Measurements from ENCODE around the gene MAF. TPM values are rescaled to one million over a fixed set of nuclear protein-coding genes. Genes with fewer than 3 reads are reported as not detected.

Gene MAF
- total and polyA plus RNA-seq, 2 of the 13 experiments (the other 11 are each of a cell fraction or from before 2014, with no cell fraction given): 0.07 to 0.31 TPM

DNA sequence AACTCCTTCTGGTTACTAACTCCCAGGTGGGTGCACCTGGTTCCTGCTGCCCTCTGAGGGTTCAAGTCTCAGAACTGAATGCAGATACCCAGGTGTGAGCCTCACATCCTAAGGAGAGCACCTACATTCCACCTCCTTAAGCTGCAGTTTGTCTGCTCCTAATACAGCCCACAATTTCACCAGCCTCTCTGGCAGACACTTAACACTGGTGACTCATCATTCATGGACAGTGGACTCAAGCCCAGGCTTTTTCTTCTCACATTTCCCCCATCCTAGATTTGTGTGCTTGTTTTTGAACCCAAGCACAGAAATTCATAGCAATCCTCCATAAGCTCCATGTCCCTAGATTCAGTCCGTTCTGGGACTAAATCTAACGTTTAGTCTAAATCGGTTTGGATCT lies 7.0 kb upstream of the MAF start:
- ChIA-PET POLR2A (no interaction called here), CTCF (ENCODE audit: low intra/inter-chr PET ratio, low total read pairs) (no interaction called here)
- H3K36me3 ChIP-seq (replicated peaks in 1 of 2; ENCODE audit: control insufficient read depth in 1 of 2, insufficient read depth in 2 of 2, low read length in 2 of 2): no peaks in the 10 kb centered on the region
- no peak overlapping the region for H3K4me2 ChIP-seq (ENCODE audit: low read depth, low read length)
- no peak overlapping the region for H3K4me3 ChIP-seq (replicated peaks in 1 of 3; ENCODE audit: insufficient read depth in 1 of 3, low read depth in 2 of 3, low read length in 3 of 3)
- FAIRE-seq (no peak), DNase-seq (ENCODE audit: low spot score) (no peak), ATAC-seq (no peak)
- no TSS peak for BruUV-seq (replicated peaks)
- H3K9me3 ChIP-seq (ENCODE audit: low read length): no peaks in the 10 kb centered on the region
- H4K20me1 ChIP-seq (ENCODE audit: insufficient read depth, low read length): no peaks in the 10 kb centered on the region
- no peak overlapping the region for H3K27ac ChIP-seq (ENCODE audit: extremely low read length, insufficient read depth, low read length)
- H3K4me1 ChIP-seq (ENCODE audit: insufficient read depth, low read length): peaks cover 4% of the 10 kb centered on the region
- intact Hi-C loops (cut with micrococcal nuclease; ENCODE audit: unreplicated experiment) (loop anchor here (10.0 kb wide), 1 partner anchor 1103 kb away; no protein-coding TSS in a partner anchor), in situ Hi-C loops (cut with HindIII; ENCODE audit: extremely low pct_ligation_motif_present, low pct_unique_long_range_greater_than_20kb) (loop anchor here (10.0 to 25.0 kb wide), 3 partner anchors 683 to 1370 kb away; no protein-coding TSS in a partner anchor)
- no peak for TF ChIP-seq ZBTB1 (CRISPR knock-in tag; IDR thresholded peaks at IDR 0.05; ENCODE audit: borderline replicate concordance)
- no peak for TF ChIP-seq ZNF317 (CRISPR knock-in tag; IDR thresholded peaks at IDR 0.05)
- no peak for TF ChIP-seq ZEB1 (IDR thresholded peaks at IDR 0.05; ENCODE audit: insufficient replicate concordance, low read depth)
- no peak for TF ChIP-seq RXRB (CRISPR knock-in tag; IDR thresholded peaks at IDR 0.05; ENCODE audit: borderline replicate concordance)
- TF ChIP-seq HOXA3 (CRISPR knock-in tag; IDR thresholded peaks at IDR 0.05): no peak
- TF ChIP-seq, protein P1, sequence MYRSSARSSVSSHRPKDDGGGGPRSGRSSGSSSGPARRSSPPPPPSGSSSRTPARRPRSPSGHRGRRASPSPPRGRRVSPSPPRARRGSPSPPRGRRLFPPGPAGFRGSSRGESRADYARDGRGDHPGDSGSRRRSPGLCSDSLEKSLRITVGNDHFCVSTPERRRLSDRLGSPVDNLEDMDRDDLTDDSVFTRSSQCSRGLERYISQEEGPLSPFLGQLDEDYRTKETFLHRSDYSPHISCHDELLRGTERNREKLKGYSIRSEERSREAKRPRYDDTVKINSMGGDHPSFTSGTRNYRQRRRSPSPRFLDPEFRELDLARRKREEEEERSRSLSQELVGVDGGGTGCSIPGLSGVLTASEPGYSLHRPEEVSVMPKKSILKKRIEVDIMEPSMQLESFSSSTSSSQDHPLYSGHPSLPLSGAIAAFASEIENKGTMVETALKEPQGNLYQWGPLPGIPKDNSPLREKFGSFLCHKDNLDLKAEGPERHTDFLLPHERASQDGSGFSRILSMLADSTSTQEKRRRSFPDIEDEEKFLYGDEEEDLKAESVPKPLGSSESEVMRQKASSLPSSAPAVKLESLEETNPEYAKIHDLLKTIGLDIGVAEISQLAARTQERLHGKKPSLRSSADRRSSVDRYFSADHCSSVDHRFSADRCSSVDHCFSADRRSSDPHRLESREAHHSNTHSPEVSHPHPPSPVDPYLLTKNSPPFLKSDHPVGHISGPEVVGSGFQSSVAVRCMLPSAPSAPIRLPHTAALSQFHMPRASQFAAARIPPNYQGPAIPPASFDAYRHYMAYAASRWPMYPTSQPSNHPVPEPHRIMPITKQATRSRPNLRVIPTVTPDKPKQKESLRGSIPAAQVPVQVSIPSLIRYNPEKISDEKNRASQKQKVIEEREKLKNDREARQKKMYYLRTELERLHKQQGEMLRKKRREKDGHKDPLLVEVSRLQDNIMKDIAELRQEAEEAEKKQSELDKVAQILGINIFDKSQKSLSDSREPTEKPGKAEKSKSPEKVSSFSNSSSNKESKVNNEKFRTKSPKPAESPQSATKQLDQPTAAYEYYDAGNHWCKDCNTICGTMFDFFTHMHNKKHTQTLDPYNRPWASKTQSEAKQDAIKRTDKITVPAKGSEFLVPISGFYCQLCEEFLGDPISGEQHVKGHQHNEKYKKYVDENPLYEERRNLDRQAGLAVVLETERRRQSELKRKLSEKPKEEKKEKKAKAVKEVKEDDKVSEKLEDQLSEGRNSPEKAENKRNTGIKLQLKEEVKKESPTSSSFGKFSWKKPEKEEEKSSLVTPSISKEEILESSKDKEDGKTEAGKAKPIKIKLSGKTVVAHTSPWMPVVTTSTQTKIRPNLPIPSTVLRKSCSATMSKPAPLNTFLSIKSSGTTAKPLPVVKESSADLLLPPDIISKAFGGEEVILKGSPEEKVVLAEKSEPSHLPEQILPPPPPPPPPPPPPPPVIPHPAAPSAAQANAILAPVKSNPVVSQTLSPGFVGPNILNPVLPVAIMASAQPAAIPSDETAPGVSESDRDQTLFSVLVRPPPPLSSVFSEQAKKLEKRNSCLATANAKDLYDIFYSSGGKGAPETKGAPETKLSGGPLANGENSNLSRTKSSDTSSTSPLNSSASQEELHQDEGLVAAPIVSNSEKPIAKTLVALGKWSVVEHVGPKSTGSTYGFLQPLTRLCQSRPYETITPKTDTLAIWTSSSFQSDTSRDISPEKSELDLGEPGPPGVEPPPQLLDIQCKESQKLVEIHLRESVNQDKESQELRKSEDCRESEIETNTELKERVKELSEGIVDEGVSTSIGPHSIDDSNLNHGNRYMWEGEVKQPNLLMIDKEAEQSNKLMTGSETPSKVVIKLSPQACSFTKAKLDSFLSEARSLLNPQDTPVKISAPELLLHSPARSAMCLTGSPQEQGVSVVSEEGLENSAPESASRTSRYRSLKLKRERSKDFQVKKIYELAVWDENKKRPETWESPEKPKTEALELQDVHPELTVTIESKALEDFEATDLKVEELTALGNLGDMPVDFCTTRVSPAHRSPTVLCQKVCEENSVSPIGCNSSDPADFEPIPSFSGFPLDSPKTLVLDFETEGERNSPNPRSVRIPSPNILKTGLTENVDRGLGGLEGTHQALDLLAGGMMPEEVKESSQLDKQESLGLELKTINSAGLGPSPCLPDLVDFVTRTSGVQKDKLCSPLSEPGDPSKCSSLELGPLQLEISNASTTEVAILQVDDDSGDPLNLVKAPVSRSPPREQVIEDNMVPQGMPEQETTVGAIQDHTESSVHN (CRISPR knock-in tag; IDR thresholded peaks at IDR 0.05): no peak
- TF ChIP-seq, protein P2, sequence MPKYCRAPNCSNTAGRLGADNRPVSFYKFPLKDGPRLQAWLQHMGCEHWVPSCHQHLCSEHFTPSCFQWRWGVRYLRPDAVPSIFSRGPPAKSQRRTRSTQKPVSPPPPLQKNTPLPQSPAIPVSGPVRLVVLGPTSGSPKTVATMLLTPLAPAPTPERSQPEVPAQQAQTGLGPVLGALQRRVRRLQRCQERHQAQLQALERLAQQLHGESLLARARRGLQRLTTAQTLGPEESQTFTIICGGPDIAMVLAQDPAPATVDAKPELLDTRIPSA (CRISPR knock-in tag; IDR thresholded peaks at IDR 0.05; ENCODE audit: borderline replicate concordance): no peak
- TF ChIP-seq TAF15 (IDR thresholded peaks at IDR 0.05; ENCODE audit: low read depth, low read length, poor library complexity, severe bottlenecking): no peak
- no peaks in the 10 kb centered on the region for H3K79me2 ChIP-seq (ENCODE audit: insufficient read depth, low read length)
- H3K9ac ChIP-seq (ENCODE audit: insufficient read depth, low read depth, low read length): no peak overlapping the region
- no peak overlapping the region for H2AFZ ChIP-seq (ENCODE audit: low read length)
- WGBS (ENCODE audit: low lambda C conversion rate): 41% methylated on average over 3 of the region's 3 CpGs
- H3K27me3 ChIP-seq (ENCODE audit: control insufficient read depth in 1 of 2, insufficient read depth in 2 of 2, low read length in 2 of 2): peaks cover 0 to 3% of the 10 kb centered on the region in 2 experiments; a peak in 2 of 5 replicates
